Body of pancreas (tissue), 4 donors: ENCODE results near the gene GCNT4. TPM values are rescaled to one million over a fixed set of nuclear protein-coding genes. Genes with fewer than 3 reads are reported as not detected.
A peak's percentile ranks its signal among the peaks of the same experiment; 100 is the strongest.

Experiments
- ATAC-seq: fragments of 150-250 bp; one replicate; pipeline ENCODE4 v1.9.1; 2016
- DNase-seq, 4 donors: peaks; one replicate each; pipeline ENCODE4 v3.0.0-alpha.2; 2019
- H3K27ac ChIP-seq, 4 donors: fragments of 200-600 bp; sonication (generic); 1 replicate in 3 of 4; 2 replicates in 1 of 4; pipeline versions ENCODE4 v1.5.1 to v1.6.1; 2016 to 2019; ENCODE audit warnings: mild to moderate bottlenecking in 1 of 4, mixed read lengths in 1 of 4, moderate library complexity in 1 of 4
- H3K27me3 ChIP-seq, 2 donors: fragments of 200-600 bp; sonication (generic); one replicate each; pipeline ENCODE4 v1.6.0; 2016; ENCODE audit warnings: mild to moderate bottlenecking in 1 of 2
- H3K36me3 ChIP-seq, 2 donors: fragments of 200-600 bp; sonication (generic); replicated peaks in 1 of 2; 2 replicates each; pipeline ENCODE4 v1.5.1; 2016; ENCODE audit warnings: low read depth in 2 of 2; ENCODE audit not compliant: insufficient read depth in 1 of 2
- H3K4me1 ChIP-seq: fragments of 200-600 bp; sonication (generic); one replicate; pipeline ENCODE4 v1.6.0; 2016
- H3K4me3 ChIP-seq, 2 donors: fragments of 200-600 bp; sonication (generic); 1 replicate in 1 of 2; 2 replicates in 1 of 2; pipeline ENCODE4 v1.5.1; 2016 to 2019
- H3K9me3 ChIP-seq, 3 donors: fragments of 200-600 bp; sonication (generic); 1 replicate in 2 of 3; 2 replicates in 1 of 3; pipeline ENCODE4 v1.5.1; 2016
- CTCF ChIP-seq, 7 experiments: fragments of 450-650 bp in 4 of 7; fragments of 200-600 bp in 3 of 7; sonication (generic) in 3 of 7; IDR thresholded peaks; one replicate each; pipeline ENCODE4 v1.5.1; 2016 to 2019; ENCODE audit warnings: antibody characterized with exemption in 7 of 7
- POLR2A ChIP-seq, 3 donors: fragments of 450-650 bp; IDR thresholded peaks; one replicate each; pipeline ENCODE4 v1.6.1; 2016; ENCODE audit warnings: antibody characterized with exemption in 3 of 3, mild to moderate bottlenecking in 2 of 3
- WGBS, 2 donors: methylation state at CpG; one replicate each; pipeline ENCODE4 v1.1.5; 2017; 5-methylcytosine and 5-hydroxymethylcytosine counted together
- intact Hi-C: fragments of 100-400 bp; cut with DNase I; formaldehyde crosslinking; loops from one replicate; pipeline ENCODE4 v1.15.1; 2023
- total RNA-seq, 2 donors: library from RNA; depleted of rRNA; stranded (reverse); fragments of >200 nt; gene quantifications; one replicate each; pipeline ENCODE4 v1.1.0, GENCODE V29; 2016

Gene GCNT4
- total RNA-seq, 2 donors from 2014 or later: 3.3 to 4.2 TPM

- intact Hi-C loops: no loop called here
- ATAC-seq: no peak
- TF ChIP-seq CTCF (IDR thresholded peaks at IDR 0.05) (peak in 1 of 7 experiments; percentile 10), POLR2A (IDR thresholded peaks at IDR 0.05) (no peak)
Measured at GRCh38 chr5:75071100-75071499, 18.7 kb upstream of the GCNT4 start.

GRCh38 chr5:75067434-75067833 lies 15.1 kb upstream of the GCNT4 start:
- ATAC-seq (no peak), DNase-seq (no peak)
- Histone ChIP-seq H3K27me3 (no peaks in the 10 kb centered on the region), H3K4me3 (no peak overlapping the region), H3K27ac (no peak overlapping the region), H3K9me3 (no peaks in the 10 kb centered on the region), H3K4me1 (no peaks in the 10 kb centered on the region), H3K36me3 (no peaks in the 10 kb centered on the region)
- no peak for TF ChIP-seq CTCF (IDR thresholded peaks at IDR 0.05)
- no peak for TF ChIP-seq POLR2A (IDR thresholded peaks at IDR 0.05)
- intact Hi-C loops: no loop called here
- WGBS, 2 donors: 91 to 95% methylated on average over 3 of the region's 3 CpGs

More at GRCh38 chr5:75071100-75071499, 18.7 kb upstream of the GCNT4 start:
- H3K4me1 ChIP-seq: no peaks in the 10 kb centered on the region
- H3K27me3 ChIP-seq: no peaks in the 10 kb centered on the region
- no peaks in the 10 kb centered on the region for H3K9me3 ChIP-seq
- no peak for DNase-seq
- no peaks in the 10 kb centered on the region for H3K36me3 ChIP-seq
- H3K27ac ChIP-seq: no peak overlapping the region
- no peak overlapping the region for H3K4me3 ChIP-seq

- ATAC-seq: no peak
- no peaks in the 10 kb centered on the region for H3K36me3 ChIP-seq
- H3K27ac ChIP-seq: no peak overlapping the region
- no peaks in the 10 kb centered on the region for H3K4me1 ChIP-seq
- H3K27me3 ChIP-seq: no peaks in the 10 kb centered on the region
- intact Hi-C loops: no loop called here
- no peak for DNase-seq
- no peak overlapping the region for H3K4me3 ChIP-seq
- TF ChIP-seq POLR2A (IDR thresholded peaks at IDR 0.05) (no peak), CTCF (IDR thresholded peaks at IDR 0.05) (no peak)
- H3K9me3 ChIP-seq: no peaks in the 10 kb centered on the region
- 70 to 81% methylated on average over 2 of the region's 2 CpGs for WGBS, 2 donors
Measured at GRCh38 chr5:75062925-75063531, 10.7 kb upstream of the GCNT4 start.

GRCh38 chr5:75059912-75060545 lies 7.7 kb upstream of the GCNT4 start:
- no peak for TF ChIP-seq CTCF (IDR thresholded peaks at IDR 0.05)
- TF ChIP-seq POLR2A (IDR thresholded peaks at IDR 0.05): no peak
- DNase-seq: no peak
- no peak for ATAC-seq
- 64 to 81% methylated on average over 4 of the region's 4 CpGs for WGBS, 2 donors
- intact Hi-C loops: loop anchor here (10.0 kb wide), 1 partner anchor 125 kb away; no protein-coding TSS in a partner anchor
- H3K27ac ChIP-seq: no peak overlapping the region
- H3K9me3 ChIP-seq: no peaks in the 10 kb centered on the region
- no peaks in the 10 kb centered on the region for H3K36me3 ChIP-seq
- no peaks in the 10 kb centered on the region for H3K4me1 ChIP-seq
- no peak overlapping the region for H3K4me3 ChIP-seq
- no peaks in the 10 kb centered on the region for H3K27me3 ChIP-seq
